ENCODE data around the gene TTLL11. TPM values are rescaled to one million over a fixed set of nuclear protein-coding genes. Genes with fewer than 3 reads are reported as not detected.
"Not testable (repeated sequence)": the region's sequence is repeated elsewhere in the genome, so short reads cannot be mapped to it uniquely, and the experiment has no call there.

The TTLL11 gene
- total RNA-seq, 1 experiment from 2014 or later = 7.1 TPM

DNA sequence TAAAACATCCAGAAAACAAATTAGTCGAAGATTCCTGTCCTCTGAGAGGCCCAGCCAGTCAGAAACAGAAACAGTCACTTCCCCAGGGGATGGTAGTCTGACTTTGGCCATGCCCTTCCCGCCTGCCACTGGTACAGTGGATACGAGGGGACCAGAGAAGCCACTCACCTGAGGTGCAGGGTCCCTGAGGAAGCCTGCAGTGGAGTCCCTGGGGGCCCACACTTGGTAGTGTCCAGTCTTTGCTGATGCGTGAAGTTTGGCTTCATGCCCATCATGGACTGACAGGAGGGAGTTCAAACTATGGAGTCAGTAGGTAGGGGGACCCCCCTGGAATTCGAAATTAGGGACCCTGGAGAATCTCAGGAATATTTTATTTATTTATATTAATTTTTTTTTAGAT, 294.2 kb downstream of the TTLL11 start:
- DNase-seq (ENCODE audit: low read depth) = no peak

DNA sequence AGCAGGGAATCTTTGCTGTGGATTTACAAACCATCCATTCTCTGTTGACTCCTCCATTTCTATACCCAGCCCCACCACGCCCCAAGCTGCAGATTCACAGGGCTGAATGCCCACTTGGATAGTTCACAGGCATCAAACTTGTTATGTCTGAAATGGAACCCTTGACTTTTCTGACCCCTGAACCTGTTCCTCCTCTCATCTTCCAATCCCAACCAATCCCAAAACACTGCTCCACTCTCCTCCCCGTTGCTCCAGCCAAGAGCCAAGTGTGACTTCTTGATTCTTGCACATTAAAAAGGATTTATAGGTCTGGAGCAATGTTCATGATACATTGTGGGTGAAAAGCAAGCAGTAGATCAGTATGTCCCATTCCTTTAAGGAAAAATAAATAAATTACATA, 296.0 kb downstream of the TTLL11 start:
- DNase-seq (ENCODE audit: low read depth) = no peak

DNA sequence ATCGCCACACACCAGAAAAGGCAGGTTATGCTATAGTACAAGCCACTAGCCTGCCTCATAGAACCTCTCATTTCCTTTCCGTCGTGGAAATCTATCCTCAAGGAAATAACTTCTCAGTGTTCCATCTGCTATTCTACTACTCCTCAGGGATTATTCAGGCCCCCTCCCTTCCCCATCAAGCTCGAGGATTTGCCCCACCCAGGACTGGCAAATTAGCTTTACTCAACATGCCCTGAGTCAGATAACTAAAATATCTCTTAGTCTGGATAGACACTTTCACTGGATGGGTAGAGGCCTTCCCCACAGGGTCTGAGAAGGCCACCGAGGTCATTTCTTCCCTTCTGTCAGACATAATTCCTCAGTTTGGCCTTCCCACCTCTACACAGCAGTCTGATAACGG, 298.8 kb downstream of the TTLL11 start:
- not testable (repeated sequence) for DNase-seq (ENCODE audit: low read depth)

DNA sequence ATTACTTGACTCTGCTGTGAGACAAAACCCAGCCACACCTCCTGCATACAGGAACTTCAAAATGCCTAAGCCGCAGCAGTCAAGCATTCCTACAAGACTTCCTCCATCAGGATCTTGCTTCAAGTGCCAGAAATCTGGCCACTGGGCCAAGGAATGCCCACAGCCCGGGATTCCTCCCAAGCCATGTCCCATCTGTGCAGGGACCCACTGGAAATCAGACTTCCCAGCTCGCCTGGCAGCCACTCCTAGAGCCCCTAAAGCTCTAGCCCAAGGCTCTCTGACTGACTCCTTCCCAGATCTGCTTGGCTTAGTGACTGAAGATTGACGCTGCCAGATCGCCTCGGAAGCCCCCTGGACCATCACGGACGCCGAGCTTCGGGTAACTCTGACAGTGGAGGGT, 300.6 kb downstream of the TTLL11 start:
- not testable (repeated sequence) for DNase-seq (ENCODE audit: low read depth)

DNA sequence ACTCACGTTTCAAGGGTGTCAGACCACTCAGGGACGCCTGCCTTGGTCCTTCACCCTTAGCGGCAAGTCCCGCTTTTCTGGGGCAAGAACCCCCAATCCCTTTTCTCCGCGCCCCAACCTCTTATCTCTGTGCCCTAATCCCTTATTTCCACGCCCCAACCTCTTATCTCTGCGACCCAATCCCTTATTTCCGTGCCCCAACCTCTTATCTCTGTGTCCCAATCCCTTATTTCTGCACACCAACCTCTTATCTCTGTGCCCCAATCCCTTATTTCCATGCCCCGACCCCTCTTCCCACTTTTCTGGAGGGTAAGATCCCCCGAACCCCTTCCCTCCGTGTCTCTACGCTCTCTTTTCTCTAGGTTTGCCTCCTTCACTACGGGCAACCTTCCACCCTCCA, 302.3 kb downstream of the TTLL11 start:
- no peak for DNase-seq (ENCODE audit: low read depth)

DNA sequence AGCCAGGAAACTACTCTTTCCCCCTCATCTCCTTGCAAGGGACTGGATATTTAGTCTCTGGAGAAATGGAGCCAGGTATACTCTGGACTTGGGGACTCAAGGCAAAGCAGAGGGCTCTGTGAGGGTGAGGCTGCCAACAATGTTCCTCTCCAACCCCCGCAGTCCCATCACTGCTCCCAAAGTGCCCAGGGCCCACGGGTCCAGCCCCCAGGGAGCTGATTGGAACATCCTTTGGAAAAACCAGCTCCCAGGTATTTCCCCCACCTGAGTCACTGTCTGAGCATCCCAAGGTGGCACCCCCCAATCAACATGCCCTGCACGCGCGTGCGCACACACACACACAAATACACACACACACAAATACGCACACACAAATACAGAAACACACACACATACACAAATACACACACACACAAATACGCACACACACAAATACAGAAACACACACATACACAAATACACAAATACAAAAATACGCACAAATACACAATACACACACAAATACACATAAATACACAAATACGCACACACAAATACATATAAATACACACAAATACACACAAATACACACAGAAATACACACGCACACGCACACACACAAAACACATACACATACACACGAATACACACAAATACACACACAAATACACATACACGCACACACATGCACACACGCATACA, 304.3 kb downstream of the TTLL11 start:
- no peak for DNase-seq (ENCODE audit: low read depth)

DNA sequence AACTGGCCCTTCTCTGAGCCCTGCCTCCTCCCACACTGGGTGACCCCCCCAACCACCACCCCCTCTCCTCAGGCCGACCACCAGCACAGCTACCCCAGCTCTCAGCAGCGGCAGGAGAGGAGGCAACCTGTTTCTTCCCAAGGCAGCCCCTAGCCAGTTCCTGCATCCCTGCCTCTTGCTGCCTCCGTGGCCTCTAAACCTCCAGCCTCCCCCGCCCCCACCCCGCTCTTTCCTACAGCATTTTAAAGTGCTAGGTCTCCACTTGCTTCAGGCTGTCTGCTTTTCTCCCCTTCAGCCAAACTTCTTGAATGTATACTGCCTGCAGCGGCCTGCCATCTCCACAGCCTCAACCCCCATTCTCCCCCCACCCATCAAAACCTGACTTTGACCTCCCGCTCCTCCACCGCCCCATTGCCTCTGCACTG, 306.1 kb downstream of the TTLL11 start:
- DNase-seq (ENCODE audit: low read depth) = no peak

DNA sequence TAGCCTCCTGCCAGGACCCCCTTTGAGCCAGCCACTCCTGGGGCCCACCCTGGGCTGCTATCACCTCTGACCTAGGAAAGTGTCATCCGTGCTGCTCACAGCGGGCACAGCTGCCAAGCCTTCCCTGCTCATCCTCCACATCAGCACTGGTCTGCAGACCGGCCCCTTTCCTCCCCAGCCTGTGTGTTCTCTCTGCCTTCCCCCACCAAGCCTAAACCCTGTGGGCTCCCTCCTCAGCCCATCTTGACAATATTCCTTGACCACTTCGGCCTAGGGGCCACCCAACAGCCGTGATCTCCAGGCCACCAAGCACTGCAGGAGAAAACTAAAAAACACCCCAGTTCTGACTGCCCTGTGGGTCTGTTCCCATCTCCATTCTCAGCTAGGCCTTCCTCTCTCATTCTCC, 306.6 kb downstream of the TTLL11 start:
- no peak for DNase-seq (ENCODE audit: low read depth)

DNA sequence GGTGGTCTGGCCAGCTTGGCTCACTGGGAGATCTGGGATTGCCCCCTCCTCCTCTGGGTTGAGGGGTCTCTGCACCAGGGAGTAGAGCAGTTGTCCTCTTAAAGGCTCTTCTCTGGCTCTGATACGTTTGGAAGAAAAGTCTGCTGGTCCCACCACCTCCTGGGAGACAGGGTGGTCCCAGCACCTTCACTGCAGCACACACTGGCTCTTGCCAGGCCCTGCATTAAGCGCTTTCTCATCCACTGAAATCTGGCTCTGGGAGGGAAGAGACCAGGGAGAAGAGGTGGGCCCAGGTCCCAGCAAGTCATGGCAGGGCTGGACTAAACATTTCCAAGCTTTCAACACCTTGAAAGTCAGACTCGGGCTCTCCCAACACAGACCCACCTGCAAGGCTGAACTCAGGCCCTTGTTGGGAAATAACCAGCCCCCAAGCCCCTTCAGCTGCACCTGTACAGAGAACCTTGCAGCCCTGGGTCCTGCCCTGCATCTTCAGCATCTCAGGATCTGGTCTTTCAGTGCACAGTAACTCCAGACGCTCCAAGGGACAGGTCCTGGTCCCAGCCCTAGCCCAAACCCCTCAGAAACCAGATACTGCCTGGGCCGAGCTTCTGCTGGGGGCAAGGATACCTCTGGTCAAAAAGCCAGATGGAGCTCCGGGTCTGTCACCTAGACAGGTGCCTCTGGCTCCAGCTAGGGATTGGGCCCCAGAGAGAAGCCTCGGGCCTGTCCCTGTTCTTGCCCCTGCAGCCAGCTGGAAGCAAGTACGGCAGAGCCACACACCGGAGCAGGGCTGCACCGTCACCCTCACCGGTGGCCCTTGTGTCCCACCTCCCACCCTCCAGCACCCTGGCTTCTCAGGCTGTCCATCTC, 307.2 kb downstream of the TTLL11 start:
- DNase-seq (ENCODE audit: low read depth) = no peak

DNA sequence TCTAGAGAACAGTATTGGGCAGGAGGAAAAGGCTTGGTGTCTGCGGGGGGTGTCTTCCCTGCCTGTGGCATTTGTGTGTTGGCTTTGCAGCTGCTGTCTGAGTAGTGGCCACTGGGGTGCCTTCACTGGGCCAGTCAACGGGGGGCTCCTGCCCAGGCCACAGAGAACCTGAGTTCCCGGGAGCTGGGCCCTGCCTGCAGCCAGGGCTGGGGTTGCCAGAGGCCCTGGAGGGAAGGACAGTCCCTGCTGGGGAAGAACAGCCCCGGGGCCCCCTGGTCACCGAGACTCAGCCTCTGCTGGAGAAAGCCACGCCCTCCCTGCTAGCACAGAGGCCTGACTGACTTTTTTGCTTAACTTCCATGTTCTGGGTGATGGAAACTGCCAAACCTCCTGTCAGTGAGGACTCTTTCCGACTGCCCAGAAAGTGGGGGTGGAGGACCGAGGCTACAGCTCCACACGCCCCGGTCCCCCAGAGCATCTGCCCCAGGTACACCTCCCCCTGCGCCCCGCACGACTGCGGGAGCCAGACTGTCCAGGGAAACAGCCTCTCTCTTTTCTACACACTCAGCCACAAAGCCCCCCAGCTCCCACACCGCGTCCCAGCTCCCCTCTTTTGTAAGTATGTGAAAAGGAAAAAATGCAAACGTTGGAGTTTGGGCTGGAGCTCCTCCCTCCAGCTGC, 308.2 kb downstream of the TTLL11 start:
- no peak for DNase-seq (ENCODE audit: low read depth)

DNA sequence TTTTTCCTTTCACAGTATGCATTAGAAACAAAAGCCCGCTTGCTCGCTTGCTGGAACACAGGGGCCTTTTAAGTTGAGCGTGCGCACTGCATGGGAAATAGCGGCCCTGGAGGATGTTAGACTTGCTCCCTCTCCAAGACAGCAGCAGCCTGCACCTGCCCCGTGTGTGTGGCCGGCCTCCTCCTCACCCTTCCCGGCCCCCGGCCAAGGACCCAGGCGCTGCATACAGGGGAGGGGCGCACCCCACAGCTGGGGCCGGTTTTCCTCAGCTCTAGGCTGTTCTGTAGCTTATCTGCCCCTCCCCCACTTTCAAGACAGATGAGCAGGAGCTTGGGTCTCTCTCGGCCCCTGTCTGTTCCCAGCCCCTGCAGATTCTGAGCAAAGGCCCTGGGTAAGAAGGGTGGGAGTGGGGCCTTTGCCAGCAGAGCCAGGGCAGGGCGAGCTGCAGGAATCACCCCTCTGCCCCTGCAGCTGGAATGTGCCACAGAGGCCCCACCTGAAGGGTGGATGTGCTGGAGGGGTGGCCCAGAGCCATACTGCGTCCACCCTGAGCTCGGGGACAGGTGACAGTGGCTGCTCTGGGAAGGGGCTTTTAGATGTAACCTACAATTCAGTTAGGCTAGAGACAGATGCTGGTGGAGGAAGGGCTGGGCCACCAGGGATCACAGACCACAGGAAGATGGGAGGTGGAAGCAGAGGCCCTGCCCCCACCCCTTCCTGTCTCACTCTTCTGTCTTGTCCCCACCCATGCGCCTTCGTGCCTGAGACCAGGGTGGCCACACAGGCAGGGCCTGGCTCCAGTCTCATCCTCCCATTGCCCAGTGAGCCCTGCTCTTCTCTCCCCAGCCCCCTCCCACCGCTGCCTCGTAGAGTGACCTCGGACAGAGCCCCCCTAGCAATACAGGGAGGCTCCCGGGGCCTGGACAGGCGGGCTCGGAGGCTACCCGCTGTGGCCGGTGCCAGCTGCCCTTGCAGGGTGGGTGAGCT, 309.3 kb downstream of the TTLL11 start:
- no peak for DNase-seq (ENCODE audit: low read depth)

DNA sequence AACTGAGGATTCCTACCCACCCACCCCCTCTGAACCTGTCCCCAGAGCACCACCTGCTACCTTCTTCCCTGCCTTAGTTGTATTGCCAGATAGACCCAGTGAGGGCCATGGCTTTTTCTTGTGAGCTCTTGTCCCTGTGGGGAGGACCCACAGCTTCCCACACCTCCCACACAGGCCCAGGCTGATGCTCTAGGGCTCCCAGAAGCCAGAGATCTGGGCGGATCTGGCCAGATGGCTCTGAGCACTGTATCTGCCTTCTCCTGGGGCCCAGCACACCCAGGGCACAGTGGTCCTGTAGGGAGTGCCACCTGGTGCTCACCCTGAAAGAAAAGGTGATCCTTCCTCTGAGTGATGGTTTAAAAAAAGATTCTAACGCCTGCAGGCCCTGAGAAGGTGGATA, 310.0 kb downstream of the TTLL11 start:
- no peak for DNase-seq (ENCODE audit: low read depth)

DNA sequence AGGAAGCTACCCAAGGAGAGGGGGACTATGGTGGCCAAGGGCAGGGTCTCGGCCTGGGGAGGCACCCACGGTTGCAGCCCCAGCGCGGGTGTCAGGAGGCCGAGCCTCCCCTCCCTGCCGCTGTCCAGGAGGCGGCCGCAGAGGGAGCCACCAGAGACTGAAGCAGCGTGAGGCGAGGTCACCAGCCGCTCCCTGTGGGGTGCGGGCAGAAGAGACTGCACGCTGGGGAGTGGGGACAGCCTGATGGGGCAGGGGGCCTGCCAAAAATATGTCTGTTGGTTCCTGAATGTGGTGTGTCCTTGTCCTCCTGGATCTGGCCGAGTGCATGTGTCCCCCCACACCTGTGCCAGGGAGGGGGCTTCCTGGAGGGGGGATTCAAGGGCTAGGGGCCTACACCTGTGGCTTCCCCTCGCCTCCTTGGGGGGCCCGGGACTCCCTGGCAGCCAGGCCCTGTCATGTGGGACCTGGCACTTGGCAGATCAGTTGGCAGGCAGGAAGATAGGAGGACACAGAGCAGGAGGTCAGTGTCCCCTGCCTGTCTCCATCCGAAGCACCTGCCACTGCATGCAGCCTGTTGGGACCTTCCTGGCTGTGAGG, 310.5 kb downstream of the TTLL11 start:
- no peak for DNase-seq (ENCODE audit: low read depth)

DNA sequence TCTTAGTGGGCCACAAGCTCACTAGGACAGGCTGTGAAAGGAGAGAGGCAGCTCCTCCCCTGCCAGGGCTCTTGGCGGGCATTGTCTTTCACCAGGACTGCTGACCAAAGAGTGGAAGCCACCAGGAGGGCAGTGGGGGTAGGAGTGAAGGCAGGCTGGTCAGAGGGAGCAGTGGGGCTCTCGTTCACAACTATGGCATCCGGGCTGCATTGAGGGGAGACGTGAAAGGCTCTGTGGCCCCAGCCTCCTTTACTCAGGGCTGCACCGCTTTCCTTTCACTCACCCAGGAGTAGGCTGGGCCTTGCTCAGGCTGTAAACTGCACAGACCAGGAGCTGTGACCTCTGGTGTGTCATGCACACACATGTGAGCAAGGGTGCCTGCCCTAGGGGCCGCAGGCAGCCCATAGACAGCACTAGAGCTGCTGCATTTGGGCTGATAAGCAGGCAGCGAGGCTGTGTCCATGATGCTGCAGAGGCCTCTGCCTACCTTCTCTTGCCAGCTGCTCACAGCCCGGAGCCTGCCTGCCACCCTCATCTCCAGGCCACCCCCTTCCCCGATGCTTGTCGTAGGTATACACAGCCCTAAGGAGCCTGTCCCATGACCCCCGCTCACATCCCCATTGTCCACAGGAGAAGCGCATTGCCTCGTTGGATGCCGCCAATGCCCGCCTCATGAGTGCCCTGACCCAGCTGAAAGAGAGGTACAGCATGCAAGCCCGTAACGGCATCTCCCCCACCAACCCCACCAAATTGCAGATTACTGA, 311.2 kb downstream of the TTLL11 start:
- DNase-seq (ENCODE audit: low read depth) = no peak

DNA sequence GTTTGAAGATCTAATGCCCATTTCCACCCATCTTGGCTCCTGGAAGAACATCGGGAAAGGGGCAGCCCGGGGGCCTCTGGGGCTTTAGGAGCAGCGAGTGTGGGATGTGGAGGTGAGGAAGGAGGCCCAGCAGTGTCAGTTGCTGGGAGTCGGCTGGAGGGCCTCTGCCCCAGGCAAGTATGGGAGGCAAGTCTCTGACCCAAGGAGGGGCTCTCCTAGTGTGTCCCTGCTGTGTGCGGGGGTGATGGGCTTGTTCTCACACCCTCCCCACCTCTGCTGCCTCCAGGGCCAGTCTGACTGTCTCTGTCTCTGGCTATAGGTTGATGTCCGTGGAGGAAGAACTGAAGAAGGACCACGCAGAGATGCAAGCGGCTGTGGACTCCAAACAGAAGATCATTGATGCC, 312.0 kb downstream of the TTLL11 start:
- DNase-seq (ENCODE audit: low read depth) = no peak

DNA sequence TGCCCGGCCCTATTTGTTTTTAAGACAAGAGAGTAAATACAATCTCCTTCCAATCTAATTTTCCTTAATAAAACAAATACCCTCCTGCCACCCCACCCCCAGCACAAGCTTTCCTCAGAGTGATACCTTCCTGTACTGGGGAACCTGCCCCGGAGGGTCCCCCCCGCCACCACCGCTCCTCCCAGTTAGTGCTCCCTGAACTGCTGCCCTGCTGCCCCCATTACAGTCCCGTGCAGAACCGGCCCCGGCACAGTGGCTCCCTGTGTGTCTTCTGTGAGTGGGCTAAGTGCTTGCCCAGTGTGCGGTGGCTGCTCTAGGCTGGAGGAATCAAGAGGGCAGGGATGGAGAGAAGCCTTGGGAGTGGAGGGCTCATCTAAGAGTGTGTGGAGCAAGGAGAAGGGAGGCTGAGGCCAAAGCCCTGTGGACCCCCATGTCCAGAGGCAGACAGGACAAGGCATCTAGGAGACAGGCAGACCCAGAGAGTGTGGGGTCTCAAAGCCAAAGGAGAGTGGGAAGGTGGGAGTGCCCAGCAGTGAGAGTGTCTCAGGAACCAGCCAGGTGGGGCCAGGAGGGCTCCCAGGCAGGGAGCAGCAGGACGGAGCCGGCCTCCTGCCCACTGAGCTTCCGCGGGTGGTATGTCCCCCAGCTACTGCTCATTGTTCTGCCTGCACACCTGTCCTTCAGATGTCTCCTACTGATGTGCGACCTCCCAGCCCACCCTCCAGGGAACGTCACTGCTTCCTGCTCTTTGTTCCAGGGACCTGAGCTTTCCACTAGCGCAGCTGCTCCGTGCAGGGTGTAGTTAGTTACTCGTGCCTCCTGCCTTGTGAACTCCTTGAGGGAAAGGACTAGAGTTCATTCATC, 312.7 kb downstream of the TTLL11 start:
- DNase-seq (ENCODE audit: low read depth) = no peak

DNA sequence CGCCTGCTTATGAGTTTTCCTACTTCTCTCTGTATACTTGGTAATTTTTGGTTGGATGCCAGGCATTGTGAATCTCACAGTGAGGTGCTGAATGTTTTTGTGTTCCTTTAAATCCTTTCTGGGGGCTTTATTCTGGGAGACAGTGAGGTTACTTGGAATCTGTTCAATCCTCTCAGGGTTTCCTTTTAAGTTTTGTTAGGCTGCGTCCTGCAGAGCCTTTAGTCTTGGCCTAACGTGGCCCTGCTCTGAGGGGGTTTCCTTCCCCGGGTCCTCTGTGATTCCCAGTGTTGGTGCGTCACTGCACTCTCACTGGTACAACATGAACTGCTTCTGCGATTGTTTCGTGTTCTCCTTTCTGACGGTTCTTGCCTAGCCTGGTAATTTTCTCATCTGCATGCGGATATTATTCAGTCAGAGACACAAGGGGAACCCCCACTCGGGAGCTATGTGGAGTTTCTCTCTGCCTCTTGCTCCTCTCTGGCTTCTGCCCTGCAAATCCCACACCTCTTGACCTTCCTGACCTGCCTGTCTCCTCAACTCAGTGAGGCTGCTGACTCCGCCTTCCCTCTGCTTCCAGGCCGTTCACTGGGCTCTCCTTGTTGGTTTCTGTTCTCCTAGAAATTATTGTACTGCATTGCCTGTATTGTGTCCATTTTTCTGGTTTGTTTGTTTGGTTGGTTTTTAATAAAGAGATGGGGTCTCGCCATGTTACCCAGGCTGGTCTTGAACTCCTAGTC, 313.6 kb downstream of the TTLL11 start:
- DNase-seq (ENCODE audit: low read depth) = no peak

Measured in HT1080 (cell line).